HG02678 (cell line): ENCODE measurements around the gene DNAJC5.

Experiments used
- ATAC-seq: cut with Tn5 transposase; IDR thresholded peaks from one replicate; pipeline ENCODE4 v1.9.1; 2021; ENCODE audit warnings: mild to moderate bottlenecking, moderate library complexity; ENCODE audit not compliant: unreplicated experiment

DNAJC5 gene

GRCh38 chr20:63883201-63883593, 11.7 kb upstream of the DNAJC5 start:
- no peak for ATAC-seq

GRCh38 chr20:63884506-63885263, 10.2 kb upstream of the DNAJC5 start:
- no peak for ATAC-seq

- ATAC-seq: no peak
Observed at GRCh38 chr20:63885264-63886053, 9.5 kb upstream of the DNAJC5 start.

GRCh38 chr20:63886054-63886419, 8.9 kb upstream of the DNAJC5 start:
- ATAC-seq: no peak

GRCh38 chr20:63886921-63887320, 8.0 kb upstream of the DNAJC5 start:
- no peak for ATAC-seq

- no peak for ATAC-seq
Observed at GRCh38 chr20:63889241-63890200, 5.4 kb upstream of the DNAJC5 start.

GRCh38 chr20:63890201-63890576, 4.7 kb upstream of the DNAJC5 start:
- no peak for ATAC-seq

- no peak for ATAC-seq
Observed at GRCh38 chr20:63890616-63891015, 4.3 kb upstream of the DNAJC5 start.

GRCh38 chr20:63891061-63892002, 3.6 kb upstream of the DNAJC5 start:
- ATAC-seq: no peak

GRCh38 chr20:63892402-63892801, 2.5 kb upstream of the DNAJC5 start:
- ATAC-seq: no peak

- no peak for ATAC-seq
Observed at GRCh38 chr20:63893999-63894357, 948 bp upstream of the DNAJC5 start.

GRCh38 chr20:63895202-63895951, 451 bp downstream of the DNAJC5 start:
- peak; percentile 13 for ATAC-seq

GRCh38 chr20:63895952-63896263, 982 bp downstream of the DNAJC5 start:
- ATAC-seq: no peak

- ATAC-seq: no peak
Observed at GRCh38 chr20:63896264-63897105, 1.6 kb downstream of the DNAJC5 start.

- no peak for ATAC-seq
Observed at GRCh38 chr20:63897978-63898561, 3.1 kb downstream of the DNAJC5 start.

GRCh38 chr20:63898882-63899558, 4.1 kb downstream of the DNAJC5 start:
- no peak for ATAC-seq

GRCh38 chr20:63900413-63900812, 5.5 kb downstream of the DNAJC5 start:
- ATAC-seq: no peak
